Ovary (tissue), 3 donors: ENCODE data around the gene NEMF.

Source experiments
- POLR2A ChIP-seq: fragments of 450-650 bp; IDR thresholded peaks from one replicate; pipeline ENCODE4 v1.6.1; 2017; ENCODE audit warnings: antibody characterized with exemption, mild to moderate bottlenecking, moderate library complexity
- TF ChIP-seq, protein P1 (sequence below), 3 donors: fragments of 450-650 bp in 2 of 3; fragments of 200-600 bp in 1 of 3; IDR thresholded peaks; one replicate each; pipeline versions ENCODE4 v1.5.1 to v1.8.0; 2016 to 2022; ENCODE audit warnings: antibody characterized with exemption in 3 of 3, mild to moderate bottlenecking in 1 of 3
- donor health status: DM: no; HTN: no; CAD: no.

DNA sequence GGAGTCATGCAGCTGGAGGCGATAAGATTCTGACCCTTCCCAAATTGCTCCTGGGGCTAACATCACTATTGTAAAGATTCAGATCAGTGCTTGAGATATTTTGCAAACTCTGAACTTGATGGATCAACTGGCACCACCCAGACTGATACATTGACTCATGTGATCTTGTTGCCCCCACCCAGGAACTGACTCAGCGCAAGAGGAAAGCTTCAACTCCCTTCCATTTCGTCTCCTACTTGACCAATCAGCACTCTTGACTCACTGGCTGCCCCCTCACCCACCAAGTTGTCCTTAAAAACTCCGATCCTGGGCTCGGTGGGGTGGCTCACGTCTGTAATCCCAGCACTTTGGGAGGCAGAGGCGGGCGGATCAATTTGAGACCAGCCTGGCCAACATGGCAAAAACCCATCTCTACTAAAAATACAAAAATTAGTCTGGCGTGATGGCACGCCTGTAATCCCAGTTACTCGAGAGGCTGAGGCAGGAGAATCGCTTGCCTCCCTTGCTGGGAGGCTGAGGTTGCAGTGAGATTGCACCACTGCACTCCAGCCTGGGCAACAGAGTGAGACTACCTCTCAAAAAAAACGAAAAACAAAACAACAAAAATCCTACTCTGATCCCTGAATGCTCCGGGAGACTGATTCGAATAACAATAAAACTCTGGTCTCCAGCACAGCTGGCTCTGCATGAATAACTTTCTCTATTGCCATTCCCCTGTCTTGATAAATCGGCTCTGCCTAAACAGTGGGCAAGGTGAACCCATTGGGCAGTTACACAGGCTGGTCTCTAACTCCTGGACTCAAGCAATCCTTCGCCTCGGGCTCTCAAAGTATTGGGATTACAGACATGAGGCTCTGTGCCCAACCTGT is 30.5 kb upstream of the NEMF start:
- no peak for TF ChIP-seq POLR2A
- TF ChIP-seq, protein P1, sequence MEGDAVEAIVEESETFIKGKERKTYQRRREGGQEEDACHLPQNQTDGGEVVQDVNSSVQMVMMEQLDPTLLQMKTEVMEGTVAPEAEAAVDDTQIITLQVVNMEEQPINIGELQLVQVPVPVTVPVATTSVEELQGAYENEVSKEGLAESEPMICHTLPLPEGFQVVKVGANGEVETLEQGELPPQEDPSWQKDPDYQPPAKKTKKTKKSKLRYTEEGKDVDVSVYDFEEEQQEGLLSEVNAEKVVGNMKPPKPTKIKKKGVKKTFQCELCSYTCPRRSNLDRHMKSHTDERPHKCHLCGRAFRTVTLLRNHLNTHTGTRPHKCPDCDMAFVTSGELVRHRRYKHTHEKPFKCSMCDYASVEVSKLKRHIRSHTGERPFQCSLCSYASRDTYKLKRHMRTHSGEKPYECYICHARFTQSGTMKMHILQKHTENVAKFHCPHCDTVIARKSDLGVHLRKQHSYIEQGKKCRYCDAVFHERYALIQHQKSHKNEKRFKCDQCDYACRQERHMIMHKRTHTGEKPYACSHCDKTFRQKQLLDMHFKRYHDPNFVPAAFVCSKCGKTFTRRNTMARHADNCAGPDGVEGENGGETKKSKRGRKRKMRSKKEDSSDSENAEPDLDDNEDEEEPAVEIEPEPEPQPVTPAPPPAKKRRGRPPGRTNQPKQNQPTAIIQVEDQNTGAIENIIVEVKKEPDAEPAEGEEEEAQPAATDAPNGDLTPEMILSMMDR (IDR thresholded peaks at IDR 0.05), result no peak
